Activated CD4-positive, alpha-beta T cell treated with anti-CD3 and anti-CD28 coated beads for 1 hour (primary cell): ENCODE measurements around the gene HDAC8.
"Not testable (repeated sequence)": the region's sequence is repeated elsewhere in the genome, so short reads cannot be mapped to it uniquely, and the experiment has no call there.

Experiments used
- DNase-seq: peaks from one replicate; pipeline ENCODE4 v3.0.0-alpha.2; 2020

HDAC8 gene

DNA sequence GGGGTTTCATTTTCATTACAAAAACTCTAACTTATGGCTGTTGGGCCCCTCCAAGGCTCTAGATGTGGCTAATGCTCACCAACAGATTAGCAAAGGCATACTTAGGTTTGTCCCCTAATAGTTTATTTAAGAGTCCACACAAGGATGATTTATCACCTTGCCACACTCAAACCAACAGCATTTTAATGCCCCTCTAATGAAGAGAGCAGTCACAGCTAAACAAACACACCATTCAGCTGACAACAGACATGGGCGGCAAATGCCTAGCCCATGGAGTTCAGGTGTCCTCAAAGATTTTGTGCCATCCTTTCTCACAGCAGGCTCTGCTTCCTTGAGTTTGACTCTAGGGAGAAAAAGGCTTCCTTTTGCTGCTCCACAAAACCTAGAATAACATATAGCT lies 205.1 kb downstream of the HDAC8 start:
- no peak for DNase-seq

DNA sequence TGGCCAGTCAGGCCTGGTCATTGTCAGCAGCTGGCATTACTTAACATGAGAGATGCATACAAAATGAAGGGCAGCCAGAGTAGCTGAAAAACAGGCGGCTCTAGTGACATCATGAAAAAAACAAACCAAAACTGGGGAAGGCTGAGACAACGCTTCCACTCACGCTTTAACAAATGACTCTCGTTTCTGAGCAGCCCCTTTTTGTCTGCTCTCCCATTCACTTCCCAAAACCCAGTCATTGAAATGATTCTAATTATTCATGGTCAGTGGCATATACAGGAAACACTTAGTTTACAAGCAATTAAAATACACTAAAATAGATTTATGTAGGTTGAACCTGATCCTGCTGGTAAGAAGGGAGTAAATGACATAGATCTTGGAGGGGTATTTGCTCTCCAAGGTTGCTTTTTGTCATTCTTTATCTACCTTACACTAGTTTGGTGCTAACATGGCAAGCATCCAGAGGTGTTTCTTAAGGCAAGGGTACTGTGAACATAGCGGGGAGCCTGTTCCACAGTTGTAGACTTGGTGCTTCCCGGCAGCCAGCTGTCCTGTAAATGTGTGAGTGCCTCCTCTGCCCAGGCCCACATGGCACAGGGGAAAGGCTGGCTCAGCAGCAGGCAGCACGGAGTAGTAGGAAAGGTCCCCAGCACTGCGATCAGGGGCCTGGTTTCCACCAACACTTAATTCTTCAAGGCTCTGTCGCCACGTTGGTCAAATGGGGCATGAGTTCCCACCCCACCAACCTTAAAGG lies 205.8 kb downstream of the HDAC8 start:
- DNase-seq: no peak

DNA sequence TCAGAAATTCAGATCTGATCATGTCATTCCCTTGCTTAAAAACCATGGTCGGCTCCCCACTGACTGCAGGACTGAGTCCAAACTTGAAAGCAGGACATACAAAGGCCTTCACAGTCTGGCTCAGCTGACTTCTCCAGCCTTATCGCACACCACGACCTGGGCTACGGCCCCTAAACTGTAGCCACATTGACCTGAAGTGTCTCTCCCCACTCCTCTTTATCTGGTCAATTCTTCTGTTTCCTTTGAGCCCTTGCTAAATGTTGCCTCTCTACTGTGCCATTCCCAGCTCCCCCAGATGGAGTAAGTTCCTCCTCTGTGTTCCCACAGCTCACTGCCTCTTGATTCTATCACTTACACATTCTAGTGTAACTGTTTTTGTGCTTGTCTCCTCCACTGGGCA lies 206.5 kb downstream of the HDAC8 start:
- no peak for DNase-seq

DNA sequence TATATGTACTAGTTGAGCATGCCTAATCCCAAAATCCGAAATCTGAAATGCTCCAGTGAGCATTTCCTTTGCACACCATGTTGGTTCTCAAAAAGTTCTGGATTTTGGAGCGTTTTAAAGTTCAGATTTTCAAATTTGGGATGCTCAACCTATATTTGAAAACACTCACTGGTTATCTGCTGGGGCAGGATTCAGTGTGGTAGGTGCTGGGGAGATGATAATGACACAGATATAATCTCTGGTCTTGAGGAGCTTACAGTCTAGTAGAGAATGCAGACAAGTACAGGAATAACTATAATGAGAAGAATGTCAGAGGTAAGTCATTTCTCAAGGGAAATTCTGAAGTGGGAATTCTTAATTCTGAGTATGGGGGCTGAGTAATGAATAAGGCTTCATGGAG lies 207.5 kb downstream of the HDAC8 start:
- DNase-seq: no peak

DNA sequence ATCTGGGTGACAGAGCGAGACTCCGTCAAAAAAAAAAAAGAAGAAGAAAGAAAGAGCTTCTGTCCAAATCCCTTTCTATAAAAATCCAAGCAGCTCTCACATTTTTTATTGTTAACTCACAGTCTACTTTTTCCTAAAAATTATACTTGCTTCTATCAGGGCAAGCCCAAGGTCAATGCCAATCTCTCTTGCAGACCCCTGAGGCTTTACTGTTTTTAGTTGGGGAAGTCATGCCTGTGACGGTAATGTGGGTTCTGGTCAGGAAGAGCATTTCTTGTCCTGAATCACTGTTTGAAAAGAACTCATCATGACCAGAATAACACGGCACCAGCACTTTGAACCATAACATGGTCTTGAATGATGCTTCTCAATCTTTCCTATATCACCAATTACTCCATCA lies 212.3 kb downstream of the HDAC8 start:
- DNase-seq: no peak

DNA sequence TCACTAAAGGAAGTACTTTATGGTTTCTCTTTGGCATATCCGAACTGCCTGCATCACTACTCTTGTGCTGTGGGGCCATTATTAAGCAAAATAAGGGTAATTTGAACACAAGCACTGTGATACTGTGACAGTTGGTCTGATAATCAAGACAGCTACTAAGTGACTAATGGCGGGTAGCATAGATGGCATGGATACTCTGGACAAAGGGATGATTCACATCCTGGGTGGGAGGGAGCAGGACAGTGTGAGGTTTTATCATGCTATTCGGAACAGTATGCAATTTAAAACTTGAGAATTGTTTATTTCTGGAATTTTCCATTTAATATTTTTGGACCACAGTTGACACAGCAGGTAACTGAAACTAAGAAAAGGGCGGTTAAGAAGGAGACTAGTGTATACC lies 214.3 kb downstream of the HDAC8 start:
- no peak for DNase-seq

DNA sequence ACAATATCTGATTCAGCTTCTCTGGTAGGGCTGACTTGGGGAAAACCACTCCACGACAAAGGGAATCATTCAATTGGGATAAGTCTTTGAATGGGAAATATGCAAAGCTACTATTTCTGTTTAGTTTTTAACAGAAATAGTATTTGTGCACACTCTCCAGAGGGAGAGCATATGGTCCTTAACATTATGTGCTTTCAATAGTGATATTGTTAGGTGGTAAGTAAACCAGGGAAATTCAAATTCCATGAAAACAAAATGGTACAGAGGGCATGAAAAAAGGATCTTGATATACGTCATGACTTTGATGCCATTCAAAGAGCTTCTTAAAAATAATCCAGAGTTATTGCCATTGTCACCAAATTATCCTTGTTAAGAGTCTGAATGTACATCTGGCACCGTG lies 219.9 kb downstream of the HDAC8 start:
- no peak for DNase-seq

DNA sequence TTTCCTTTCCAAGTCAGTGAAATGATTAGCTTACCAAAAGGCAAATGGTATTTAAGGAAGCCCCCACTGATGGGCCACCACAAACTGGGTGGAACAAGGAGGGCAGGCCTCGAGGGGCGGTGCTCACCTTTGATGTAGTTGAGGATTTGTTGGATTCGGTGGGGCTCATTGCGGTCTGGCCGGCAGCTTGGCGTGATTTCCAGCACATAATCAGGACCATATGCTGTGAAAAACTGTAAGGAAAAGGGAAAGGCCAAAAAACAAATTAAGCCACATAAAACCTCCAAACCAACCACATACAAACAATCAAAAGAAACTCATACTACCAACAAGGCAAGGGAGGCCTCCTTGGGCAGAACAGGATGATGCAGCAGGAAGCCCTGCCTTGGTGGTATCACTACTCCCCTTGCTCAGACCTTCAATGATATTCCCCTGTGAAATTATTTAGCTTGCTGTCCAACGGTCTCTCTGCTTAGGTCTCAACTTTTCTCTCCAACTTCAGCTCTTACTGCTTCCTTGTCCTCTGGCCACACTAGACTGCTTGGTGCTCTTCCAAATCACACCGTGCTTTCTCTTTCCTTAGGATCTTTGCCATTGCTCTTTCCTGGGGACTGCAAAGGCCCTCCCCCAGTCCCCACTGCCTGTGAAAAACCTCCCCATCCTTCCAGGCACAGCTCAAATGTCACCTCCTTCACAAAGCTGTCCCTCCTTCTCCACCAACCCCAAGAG lies 220.9 kb downstream of the HDAC8 start:
- no peak for DNase-seq

DNA sequence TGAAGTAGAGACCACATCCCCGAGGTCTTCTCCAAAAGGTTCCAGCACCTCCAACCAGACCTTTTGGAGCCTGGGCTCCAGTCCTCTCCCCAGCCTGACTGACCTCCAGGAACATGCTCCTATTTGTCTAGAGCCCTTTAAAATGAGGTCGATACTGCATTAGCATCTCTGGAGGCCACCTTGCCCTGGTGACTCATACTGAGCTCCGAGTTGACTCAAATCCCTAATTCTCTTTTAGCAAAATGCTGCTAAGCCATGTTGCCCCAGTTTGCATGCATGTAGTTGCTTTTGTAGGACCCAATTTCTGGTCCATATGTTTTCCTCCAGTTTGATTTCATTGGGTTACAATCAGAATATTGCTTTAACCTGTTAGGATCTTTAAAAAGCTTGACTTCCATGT lies 223.5 kb downstream of the HDAC8 start:
- no peak for DNase-seq

DNA sequence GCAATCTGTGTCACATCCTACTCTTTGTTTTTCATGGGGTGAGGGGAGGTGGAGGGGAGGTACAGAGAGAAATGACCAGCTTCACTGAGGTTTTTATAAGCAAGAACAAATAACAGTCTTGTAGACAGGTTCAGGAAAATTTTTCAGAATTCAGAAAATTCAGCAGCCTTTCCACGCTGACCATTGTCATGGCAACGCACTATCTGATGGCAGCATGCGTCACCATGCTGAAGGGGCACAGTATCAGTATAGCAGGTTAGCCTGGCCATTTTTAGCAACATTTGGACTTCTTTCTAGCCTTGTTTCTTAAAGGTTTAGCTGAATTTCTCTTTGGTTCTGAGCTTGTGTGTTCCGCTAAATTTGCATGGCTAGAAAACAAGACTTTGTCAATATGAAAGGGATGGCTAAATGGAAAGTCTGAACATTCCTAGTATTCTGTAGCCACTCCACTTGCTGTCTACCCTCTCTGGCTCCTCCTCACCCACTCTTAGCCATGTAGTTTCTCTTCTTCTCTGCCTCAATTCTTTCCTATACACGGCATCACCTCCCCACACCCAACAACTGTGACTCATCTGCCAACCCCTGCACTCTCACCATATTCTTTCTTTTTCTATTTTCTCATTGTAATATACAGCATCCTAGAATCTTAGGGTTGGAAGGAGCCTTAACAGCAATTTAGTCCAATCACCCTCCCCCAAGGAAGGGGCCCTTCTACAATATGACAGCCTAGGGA lies 224.2 kb downstream of the HDAC8 start:
- DNase-seq: no peak

DNA sequence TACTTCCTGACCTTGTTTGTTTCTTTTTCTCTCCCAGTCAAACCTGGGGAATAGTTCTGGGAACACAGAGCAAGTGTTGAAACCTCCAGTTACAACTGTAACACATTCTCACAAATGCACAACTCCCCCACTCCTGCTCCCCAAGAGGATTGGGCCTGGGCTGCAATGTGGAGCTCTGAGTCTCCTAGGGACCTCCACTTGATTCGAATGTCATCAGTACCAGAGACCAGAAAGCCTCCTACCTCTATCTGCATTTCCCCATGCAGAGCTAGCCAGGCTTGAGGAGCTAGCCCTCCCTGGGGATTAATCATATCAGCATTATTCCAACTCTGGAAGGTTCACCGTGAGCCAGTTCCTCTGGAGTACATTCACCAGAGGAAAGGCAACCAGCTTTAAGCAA lies 225.3 kb downstream of the HDAC8 start:
- no peak for DNase-seq

DNA sequence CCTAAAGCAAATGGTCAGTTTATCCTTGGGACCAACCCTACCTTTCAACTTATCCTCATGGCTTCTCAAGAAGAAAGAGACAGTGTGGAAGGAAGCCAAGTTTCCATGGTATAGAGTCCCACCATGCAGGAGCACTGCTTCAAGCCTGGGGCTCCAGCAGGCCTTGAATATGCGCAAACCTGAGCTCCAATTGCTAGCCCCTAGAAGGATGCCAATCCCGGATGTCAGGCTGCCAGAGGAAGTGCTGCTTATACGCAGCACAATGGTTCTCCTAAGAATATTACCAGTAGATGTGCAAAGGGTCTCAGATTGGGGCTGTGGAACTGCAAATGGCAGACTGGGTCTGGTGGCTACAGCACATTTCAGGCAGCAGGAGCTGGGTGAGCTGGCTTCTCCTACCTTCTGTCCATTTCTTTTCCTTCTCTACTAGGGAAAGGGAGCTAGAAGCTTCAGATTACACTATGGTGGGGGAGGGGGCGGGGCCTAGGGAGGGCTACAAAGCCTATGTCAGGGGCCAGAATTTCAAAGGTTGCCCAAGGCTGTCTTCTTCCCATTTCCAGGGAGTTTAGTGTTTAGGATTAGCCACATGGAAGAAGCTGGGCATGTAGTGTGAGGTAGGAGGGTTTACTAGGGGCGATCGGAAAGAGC lies 226.2 kb downstream of the HDAC8 start:
- no peak for DNase-seq

DNA sequence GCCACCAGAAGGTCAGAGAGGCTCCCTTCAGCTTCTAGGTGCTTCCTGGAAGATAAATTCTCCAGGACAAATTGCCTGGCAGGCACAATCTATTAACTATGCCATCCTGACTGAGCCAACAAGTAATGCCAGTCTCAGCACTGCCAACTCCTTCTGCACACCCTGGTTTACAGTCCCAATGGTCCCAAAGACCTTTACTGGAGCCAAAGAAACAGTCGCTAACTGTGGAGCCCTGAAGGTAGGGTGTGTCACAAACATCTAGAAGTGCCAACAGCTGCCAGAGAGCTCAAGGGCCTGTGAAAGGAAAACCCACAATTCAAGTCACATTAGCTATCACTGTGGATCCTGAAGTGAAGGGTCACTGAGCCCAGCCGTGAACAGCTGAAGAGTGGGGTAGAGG lies 232.0 kb downstream of the HDAC8 start:
- DNase-seq: no peak

DNA sequence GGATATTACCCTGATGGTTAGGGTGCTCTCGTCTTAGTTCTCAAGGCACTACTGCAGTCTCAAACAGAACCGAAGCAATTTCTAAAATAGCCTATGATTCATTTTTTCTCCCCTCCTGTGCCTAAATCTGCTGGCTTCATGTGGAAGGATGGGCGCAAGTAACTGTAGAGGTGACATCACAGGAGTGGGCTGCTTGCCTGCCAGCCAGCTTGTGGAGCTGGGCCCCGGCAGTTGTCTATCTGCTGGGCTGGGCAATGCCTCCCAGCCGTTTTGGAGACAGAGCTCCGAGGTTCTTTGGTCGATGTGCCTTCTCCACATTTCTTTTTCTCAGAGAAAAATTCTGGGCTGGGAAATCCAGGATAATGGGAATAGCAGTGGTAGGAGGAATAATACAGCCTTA lies 232.6 kb downstream of the HDAC8 start:
- DNase-seq: no peak

DNA sequence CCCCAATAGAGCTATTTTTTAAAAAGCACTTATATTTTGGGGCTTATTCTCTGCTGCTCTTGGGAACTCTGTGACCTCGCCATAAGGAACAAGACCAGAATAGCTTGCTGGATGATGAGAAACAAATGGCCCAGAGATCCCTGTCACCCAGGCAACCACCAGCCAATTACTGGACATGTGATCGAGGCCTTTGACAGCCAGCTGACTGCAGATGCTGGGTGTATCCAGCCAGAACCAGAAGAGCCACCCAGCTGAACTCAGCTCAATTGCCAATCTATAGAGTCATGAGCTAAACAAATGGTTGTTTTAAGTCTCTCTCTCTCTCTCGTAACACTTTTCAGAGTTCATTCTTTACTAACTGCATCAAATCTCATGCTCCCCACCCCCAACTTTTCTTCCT lies 242.5 kb downstream of the HDAC8 start:
- DNase-seq: no peak

DNA sequence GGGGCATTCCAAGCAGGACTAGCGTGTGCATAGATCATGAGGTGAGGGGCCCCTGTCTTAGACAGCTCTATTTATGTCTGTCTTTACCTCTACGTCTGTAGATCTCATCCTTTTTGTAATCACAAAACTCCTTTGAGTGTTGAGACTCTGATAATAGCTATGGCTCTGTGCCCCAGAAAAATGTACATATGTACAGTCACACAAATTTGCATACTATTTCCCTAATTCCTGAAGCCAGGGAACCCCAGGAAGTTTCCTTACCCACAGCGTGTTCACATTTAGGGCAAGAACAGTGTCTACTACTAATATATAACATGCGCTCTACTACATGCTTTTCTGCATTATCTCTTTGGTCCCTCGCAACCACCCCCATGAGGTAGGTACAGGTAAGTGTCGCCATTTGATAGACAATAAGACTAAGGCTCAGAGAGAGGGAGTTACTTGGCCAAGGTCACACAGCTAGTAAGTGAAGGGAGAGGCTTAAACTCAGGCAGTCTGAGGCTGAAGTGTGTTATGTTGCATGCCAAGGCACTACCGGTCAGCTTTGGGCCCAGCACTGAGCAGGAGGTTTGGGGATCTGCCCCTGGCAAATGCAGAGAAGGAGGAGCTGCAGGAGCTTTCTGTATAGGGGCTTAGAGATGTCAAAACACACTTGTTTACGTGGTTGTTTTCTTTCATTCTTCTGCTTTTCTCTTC lies 245.9 kb downstream of the HDAC8 start:
- DNase-seq: no peak

DNA sequence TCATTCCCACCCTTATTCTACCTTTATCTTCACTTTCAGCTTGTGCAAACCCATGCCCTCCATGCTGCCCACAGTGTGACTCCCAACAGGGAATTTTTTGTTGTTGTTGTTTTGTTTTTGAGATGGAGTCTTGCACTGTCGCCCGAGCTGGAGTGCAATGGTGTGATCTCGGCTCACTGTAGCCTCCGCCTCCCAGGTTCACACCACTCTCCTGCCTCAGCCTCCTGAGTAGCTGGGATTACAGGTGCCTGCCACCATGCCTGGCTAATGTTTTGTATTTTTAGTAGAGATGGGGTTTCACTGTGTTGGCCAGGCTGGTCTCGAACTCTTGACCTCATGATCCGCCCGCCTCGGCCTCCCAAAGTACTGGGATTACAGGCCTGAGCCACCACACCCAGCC lies 253.0 kb downstream of the HDAC8 start:
- not testable (repeated sequence) for DNase-seq

DNA sequence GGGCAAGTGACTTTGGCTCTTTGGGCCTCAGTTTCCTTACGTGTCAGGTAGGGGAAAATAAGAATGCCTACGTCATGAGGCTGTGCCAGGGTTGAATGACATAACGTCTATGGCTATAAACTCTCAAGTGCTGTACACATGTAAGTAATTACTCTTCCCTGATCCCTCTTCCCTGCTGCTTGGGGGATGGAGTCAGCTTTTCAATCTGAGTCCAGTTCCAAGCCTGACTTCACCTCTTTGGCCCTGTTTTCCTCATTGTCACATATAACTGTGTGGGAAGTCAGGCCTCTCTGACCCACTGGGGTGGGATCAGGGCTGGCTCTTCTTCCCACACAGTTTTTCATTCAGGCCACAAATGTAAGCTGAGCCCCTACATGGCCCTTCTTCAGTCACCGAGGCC lies 255.5 kb downstream of the HDAC8 start:
- no peak for DNase-seq

DNA sequence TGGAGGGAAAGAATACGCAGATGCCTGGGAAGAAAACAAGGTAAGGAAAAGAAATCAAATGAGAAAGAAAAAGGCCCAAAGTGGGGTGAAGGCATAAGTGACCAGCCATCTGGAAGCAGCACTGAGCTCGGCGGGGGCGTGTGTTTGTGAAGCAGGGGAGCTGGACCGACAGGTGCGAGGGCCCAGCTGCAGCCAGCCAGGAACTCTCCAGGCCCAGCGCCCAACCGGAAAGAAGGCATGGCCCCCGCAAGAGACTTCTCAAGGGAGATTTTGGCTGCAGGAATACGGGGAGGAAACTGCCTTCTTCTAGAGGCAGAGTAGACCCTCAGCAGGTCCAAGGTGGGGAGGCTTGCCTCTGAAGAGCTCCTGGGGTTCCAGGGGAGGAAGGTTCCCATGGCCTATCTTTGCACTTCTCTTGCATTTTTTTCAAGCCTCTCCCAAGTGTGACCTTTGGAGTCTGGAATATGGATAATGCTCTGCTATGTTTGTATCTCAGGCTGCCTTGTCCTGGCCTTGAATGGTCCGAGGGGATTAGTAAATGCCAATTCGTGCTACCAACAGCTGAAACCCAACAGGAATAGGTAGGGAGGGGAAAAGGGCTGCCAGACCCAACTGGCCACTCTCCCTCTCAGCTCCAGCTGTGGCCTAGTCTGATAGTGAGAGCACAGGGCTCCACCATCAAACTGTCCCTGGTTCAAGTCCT lies 256.1 kb downstream of the HDAC8 start:
- no peak for DNase-seq

DNA sequence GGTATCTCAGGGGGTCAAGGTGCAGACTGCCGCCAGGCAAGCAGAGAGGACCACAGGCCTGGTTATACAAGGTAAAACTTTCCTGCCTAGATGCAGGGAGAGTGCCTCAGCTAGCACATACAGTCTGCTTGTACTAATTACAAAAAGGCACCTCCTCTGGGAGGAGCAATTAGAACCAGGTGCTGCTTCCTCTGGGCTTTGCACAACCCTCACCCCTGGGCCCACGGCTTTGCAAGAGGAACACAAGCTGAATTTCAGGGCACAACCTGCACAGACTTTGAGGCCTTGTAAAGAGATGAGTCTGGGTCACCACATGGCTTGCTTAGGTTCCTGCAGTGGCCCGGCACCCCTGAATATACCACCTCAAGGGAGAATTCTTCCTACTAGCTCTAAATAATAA lies 257.8 kb downstream of the HDAC8 start:
- DNase-seq: no peak

DNA sequence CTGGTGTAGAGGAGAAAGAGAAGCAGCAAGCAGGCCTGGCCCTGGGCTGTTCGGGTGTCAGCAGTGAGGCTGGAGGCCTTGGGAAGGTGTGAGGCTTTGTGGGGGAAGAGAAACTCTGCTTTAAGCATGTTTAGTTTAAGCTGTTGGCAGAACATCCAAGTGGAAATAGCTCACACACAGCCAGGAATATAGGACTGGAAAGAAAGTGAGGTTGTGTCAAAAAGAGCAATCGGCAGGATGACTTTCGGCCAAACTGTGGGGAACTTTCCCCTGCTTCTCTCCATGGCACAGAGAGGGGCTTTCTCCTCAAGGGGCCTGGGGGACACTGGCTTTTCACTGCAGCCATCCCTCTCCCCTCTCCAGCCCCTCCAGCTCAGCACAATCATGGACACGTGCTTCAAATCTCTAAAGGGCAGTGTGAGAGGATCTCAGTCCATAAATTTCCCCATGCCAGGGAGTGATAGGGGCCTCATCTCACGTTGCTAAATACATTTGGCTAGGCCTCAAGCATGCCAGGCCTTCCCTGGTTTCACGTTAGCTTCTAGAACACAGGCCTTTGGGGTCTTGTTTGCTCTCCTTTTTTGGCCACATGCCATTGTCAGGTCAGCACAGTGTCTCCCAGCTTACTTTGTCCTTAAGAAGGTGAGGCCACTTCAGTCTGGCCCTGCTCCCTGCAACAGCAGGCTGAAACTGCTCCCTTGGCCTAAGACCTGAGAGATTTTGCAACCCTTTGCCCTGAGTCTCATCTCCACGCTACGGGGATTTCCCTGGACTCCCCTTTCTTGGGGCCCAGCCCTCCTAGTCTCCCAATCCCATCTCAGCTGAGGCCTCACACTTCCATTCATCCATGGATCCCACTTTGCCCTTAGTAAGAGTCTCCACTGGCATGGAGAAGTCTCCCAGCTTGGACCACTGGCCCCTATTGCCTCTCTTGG lies 258.7 kb downstream of the HDAC8 start:
- DNase-seq: no peak
